OCI-LY1 (cell line): ENCODE data around the gene SLC6A3.

Source experiments
- H2AFZ ChIP-seq: fragments of 200-600 bp; sonication (generic), shearing (Covaris generic); 2 replicates; pipeline ENCODE4 v1.6.0; 2014; ENCODE audit warnings: antibody characterized with exemption, mild to moderate bottlenecking, low read length
- H3F3A ChIP-seq: fragments of 200-600 bp; sonication (generic), shearing (Covaris generic); 2 replicates; pipeline ENCODE4 v1.6.0; 2014; ENCODE audit warnings: mild to moderate bottlenecking, antibody characterized with exemption, low read length, moderate library complexity; ENCODE audit not compliant: insufficient read depth
- H3K27ac ChIP-seq: fragments of 200-600 bp; sonication (generic); 2 replicates; pipeline ENCODE4 v1.5.1; 2014; ENCODE audit warnings: low read length, mixed run types, mild to moderate bottlenecking, low read depth; ENCODE audit not compliant: poor library complexity, severe bottlenecking
- H3K27me3 ChIP-seq: fragments of 200-600 bp; sonication (generic); 2 replicates; pipeline ENCODE4 v1.6.0; 2014; ENCODE audit warnings: antibody characterized with exemption, mild to moderate bottlenecking, low read length, moderate library complexity; ENCODE audit not compliant: insufficient read depth
- H3K36me3 ChIP-seq: fragments of 200-600 bp; sonication (generic); 2 replicates; pipeline ENCODE4 v1.6.1; 2014; ENCODE audit warnings: mild to moderate bottlenecking, antibody characterized with exemption, low read length, moderate library complexity, mixed read lengths; ENCODE audit not compliant: insufficient read depth
- H3K4me1 ChIP-seq: fragments of 200-600 bp; sonication (generic); 2 replicates; pipeline ENCODE4 v1.5.1; 2014; ENCODE audit warnings: mild to moderate bottlenecking, low read length, moderate library complexity; ENCODE audit not compliant: insufficient read depth, severe bottlenecking
- H3K4me2 ChIP-seq: fragments of 200-600 bp; sonication (generic), shearing (Covaris generic); 2 replicates; pipeline ENCODE4 v1.6.1; 2014; ENCODE audit warnings: low read length
- H3K4me3 ChIP-seq: fragments of 200-600 bp; sonication (generic); 2 replicates; pipeline ENCODE4 v1.5.1; 2014; ENCODE audit warnings: low read length, low read depth, mild to moderate bottlenecking, mixed read lengths; ENCODE audit not compliant: poor library complexity, severe bottlenecking
- H3K79me2 ChIP-seq: fragments of 200-600 bp; shearing (Covaris generic); 2 replicates; pipeline ENCODE4 v1.6.1; 2016; ENCODE audit warnings: mixed run types, low read length, mixed read lengths; ENCODE audit not compliant: insufficient read depth
- H3K9ac ChIP-seq: fragments of 200-600 bp; sonication (generic), shearing (Covaris generic); 2 replicates; pipeline ENCODE4 v1.6.1; 2014; ENCODE audit warnings: mild to moderate bottlenecking, low read length, mixed read lengths
- H3K9me2 ChIP-seq: fragments of 200-600 bp; sonication (generic), shearing (Covaris generic); 2 replicates; pipeline ENCODE4 v1.6.1; 2014; ENCODE audit warnings: low read depth, mild to moderate bottlenecking, low read length, mixed read lengths
- H3K9me3 ChIP-seq: fragments of 200-600 bp; shearing (Covaris generic); 2 replicates; pipeline ENCODE4 v1.6.1; 2014; ENCODE audit warnings: low read length, mixed read lengths
- H4K20me1 ChIP-seq: fragments of 200-600 bp; sonication (generic), shearing (Covaris generic); 2 replicates; pipeline ENCODE4 v1.6.0; 2016; ENCODE audit warnings: mild to moderate bottlenecking, low read length; ENCODE audit not compliant: insufficient read depth
- EZH2 ChIP-seq: fragments of 200-600 bp; sonication (generic), shearing (Covaris generic); IDR thresholded peaks from 2 replicates; pipeline ENCODE4 v1.8.0; 2017; ENCODE audit warnings: borderline replicate concordance, mixed run types, mild to moderate bottlenecking, antibody characterized with exemption, low read length, moderate library complexity, mixed read lengths
- TF ChIP-seq, protein P1 (sequence below): fragments of 200-600 bp; sonication (generic), shearing (Covaris generic); IDR thresholded peaks from 2 replicates; pipeline ENCODE4 v1.5.1; 2017; ENCODE audit warnings: mild to moderate bottlenecking, antibody characterized with exemption, low read length, moderate library complexity, mixed read lengths

SLC6A3 gene

DNA sequence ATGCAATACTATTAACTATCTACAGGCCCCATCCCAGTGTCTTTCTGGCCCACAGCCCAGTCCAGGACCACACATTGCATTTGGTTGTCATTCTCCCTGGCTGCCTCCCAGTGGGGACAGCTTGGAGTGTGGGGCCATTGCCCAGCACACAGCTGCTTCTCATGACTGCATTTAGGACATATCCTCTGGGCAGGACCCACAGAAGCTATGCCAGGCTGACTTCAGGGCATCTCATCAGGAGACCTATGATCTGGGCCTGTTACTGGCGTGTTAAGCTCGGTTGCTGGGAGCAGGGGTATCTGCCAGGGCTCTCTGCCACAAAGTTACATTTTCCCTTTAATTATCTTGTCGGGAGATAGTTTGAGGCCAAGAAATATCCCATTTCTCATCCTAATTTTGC lies 68.3 kb downstream of the SLC6A3 start:
- no peak overlapping the region for H3K27ac ChIP-seq
- H4K20me1 ChIP-seq = no peaks in the 10 kb centered on the region
- H3K27me3 ChIP-seq = peaks cover 15% of the 10 kb centered on the region; the same call in 1 of the 2 replicates
- H3K9me3 ChIP-seq = peaks cover 8% of the 10 kb centered on the region; the same call in 1 of the 2 replicates
- H3K9me2 ChIP-seq = no peaks in the 10 kb centered on the region
- no peak overlapping the region for H2AFZ ChIP-seq
- H3K4me3 ChIP-seq = no peak overlapping the region
- TF ChIP-seq, protein P1, sequence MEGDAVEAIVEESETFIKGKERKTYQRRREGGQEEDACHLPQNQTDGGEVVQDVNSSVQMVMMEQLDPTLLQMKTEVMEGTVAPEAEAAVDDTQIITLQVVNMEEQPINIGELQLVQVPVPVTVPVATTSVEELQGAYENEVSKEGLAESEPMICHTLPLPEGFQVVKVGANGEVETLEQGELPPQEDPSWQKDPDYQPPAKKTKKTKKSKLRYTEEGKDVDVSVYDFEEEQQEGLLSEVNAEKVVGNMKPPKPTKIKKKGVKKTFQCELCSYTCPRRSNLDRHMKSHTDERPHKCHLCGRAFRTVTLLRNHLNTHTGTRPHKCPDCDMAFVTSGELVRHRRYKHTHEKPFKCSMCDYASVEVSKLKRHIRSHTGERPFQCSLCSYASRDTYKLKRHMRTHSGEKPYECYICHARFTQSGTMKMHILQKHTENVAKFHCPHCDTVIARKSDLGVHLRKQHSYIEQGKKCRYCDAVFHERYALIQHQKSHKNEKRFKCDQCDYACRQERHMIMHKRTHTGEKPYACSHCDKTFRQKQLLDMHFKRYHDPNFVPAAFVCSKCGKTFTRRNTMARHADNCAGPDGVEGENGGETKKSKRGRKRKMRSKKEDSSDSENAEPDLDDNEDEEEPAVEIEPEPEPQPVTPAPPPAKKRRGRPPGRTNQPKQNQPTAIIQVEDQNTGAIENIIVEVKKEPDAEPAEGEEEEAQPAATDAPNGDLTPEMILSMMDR = no peak
- TF ChIP-seq EZH2 = no peak
- no peaks in the 10 kb centered on the region for H3K36me3 ChIP-seq
- no peaks in the 10 kb centered on the region for H3F3A ChIP-seq
- no peak overlapping the region for H3K4me2 ChIP-seq
- H3K79me2 ChIP-seq = no peaks in the 10 kb centered on the region
- no peak overlapping the region for H3K9ac ChIP-seq
- H3K4me1 ChIP-seq = no peaks in the 10 kb centered on the region

DNA sequence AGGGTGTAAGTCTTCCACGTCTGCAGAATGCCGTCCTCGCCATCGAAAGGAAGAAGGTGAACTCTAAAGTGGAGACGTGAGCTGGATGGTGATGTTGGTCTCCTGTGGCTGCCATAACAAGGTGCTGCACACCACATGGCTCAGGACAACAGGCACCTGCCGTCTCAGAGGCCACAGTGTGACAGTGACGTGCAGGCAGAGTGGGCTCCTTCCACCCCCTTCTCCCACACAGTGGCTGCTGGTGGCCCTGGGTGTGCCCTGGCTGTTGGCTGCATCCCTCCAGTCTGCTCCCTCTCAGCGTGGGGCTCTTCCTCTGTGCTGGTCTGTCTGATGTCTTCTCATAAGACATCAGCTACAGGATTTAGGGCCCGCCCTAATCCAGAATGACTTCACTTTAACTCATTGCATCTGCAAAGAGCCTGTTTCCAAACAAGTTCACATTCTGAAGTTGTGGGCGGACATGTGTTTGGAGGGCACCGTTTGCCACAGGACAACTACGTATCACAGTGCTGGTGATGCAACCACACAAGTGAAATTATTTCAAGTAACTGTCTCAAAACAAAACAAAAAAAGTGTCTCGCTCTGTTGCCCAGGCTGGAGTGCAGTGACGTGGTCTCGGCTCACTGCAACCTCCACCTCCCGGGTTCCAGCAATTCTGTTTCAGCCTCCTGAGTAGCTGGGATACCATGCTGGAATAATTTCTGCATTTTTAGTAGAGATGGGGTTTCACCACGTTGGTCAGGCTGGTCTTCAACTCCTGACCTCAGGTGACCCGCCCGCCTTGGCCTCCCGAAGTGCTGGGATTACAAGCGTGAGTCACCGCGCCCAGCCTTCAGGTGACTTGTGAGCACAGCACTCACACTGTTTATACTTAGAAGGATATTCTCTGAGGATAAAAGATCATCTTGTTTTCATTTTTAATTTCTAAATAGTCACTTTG lies 69.1 kb downstream of the SLC6A3 start:
- H4K20me1 ChIP-seq = no peaks in the 10 kb centered on the region
- no peaks in the 10 kb centered on the region for H3K36me3 ChIP-seq
- no peaks in the 10 kb centered on the region for H3K4me1 ChIP-seq
- no peaks in the 10 kb centered on the region for H3K9me2 ChIP-seq
- no peak for TF ChIP-seq EZH2
- TF ChIP-seq, protein P1 = no peak
- no peak overlapping the region for H3K9ac ChIP-seq
- no peak overlapping the region for H2AFZ ChIP-seq
- peaks cover 16% of the 10 kb centered on the region; the same call in 1 of the 2 replicates for H3K27me3 ChIP-seq
- H3K4me2 ChIP-seq = no peak overlapping the region
- H3K79me2 ChIP-seq = no peaks in the 10 kb centered on the region
- no peak overlapping the region for H3K4me3 ChIP-seq
- H3K27ac ChIP-seq = no peak overlapping the region
- no peaks in the 10 kb centered on the region for H3F3A ChIP-seq
- peaks cover 8% of the 10 kb centered on the region; the same call in 1 of the 2 replicates for H3K9me3 ChIP-seq

DNA sequence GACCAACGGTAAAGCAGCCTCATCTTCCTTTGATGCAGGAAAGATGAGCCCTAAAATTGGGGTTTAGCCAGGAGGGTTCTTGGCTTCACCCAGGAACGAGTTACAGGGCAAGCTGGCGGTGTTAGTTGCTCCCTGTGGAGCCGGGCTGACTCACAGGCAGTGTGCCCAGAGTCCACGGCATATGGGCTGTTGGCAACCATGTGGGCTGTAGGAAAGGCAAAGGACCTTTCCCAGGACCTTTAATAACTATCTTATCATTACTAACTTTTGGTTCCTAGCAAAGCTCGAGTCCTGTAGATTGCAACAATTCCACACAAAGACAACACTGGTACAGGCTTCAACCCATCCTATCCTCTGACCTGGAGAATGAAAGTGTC lies 70.6 kb downstream of the SLC6A3 start:
- Histone ChIP-seq H3K4me1 (no peaks in the 10 kb centered on the region), H3K27me3 (peaks cover 14% of the 10 kb centered on the region; the same call in 1 of the 2 replicates), H3K9me3 (peaks cover 7% of the 10 kb centered on the region; the same call in 1 of the 2 replicates), H3F3A (no peaks in the 10 kb centered on the region), H3K9me2 (no peaks in the 10 kb centered on the region), H3K4me2 (no peak overlapping the region), H3K36me3 (no peaks in the 10 kb centered on the region), H3K79me2 (no peaks in the 10 kb centered on the region), H3K9ac (no peak overlapping the region), H4K20me1 (no peaks in the 10 kb centered on the region), H2AFZ (no peak overlapping the region), H3K4me3 (no peak overlapping the region), H3K27ac (no peak overlapping the region)
- TF ChIP-seq EZH2 = no peak
- TF ChIP-seq, protein P1 = no peak
